Measurements from ENCODE around the gene RAB3GAP2. TPM values are rescaled to one million over a fixed set of nuclear protein-coding genes. Genes with fewer than 3 reads are reported as not detected.
A peak's percentile ranks its signal among the peaks of the same experiment; 100 is the strongest.
"Not testable (repeated sequence)": the region's sequence is repeated elsewhere in the genome, so short reads cannot be mapped to it uniquely, and the experiment has no call there.

The RAB3GAP2 gene
- total RNA-seq: 10 to 100 TPM; 27.8 to 56.7 (median 40.4) TPM

DNA sequence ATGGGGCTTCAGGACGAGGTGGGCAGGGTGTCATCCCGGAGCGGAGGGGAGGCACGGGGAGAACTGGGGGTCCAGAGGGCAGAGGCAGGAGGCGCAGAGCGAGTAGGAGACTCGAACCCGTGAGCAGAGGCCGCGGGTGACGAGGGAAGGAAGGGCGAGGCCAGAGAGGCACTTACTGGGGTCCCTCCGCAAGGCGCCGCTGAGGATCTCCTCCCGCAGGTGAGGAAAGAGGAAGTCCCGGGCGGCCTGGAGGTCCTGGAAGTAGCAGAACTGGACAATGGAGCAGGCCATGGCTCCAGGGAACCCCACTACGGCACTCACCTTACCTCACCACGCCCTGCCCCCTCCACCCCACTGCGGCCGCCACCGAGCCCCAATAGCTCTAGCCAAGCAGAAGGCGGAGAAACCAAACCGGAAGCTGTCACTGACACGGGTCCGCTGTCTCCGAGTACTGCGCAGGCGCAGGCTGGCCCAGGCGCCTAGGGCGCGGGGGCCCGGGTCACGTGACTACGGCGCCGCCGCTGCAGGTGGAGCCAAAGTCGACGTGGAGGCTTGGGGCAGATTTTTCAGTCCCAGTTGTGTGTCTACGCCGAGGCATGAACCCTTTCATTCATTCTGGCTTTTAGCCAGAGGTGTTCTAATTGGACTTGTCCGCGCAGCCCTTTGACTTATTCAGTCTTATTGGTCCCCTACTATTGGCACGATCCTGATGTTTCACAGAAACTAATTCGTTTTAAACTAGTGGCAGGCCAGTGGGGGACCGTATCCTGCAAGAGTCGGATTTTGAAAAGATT, at the start of gene RAB3GAP2:
RAB3GAP2 (minus strand) TSS at position 407 of the 794 bp plus-strand sequence; CDS start at position 291, 116 bp downstream.
- WGBS, 10 experiments: 0 to 6% (median 1%) methylated on average over 2 to 15 of the region's 49 CpGs; no CpG with 5 or more reads in 1 of the 10 experiments
- in situ Hi-C loops (cut with MboI; ENCODE audit: low pct_unique_long_range_greater_than_20kb in 2 of 9, low sequenced_read_pairs in 9 of 9, unreplicated experiment in 9 of 9): no loop called here
- ATAC-seq (replicated peaks in 6 of 8): peak; percentile 89 to 94 (median 91)
- Histone ChIP-seq H3K27ac (peak within 1 kb of the TSS; percentile 88), H3K4me3 (peak within 1 kb of the TSS; percentile 59 to 73 (median 67)), H3K4me1 (replicated peaks in 1 of 2) (peaks cover 30 to 33% of the 10 kb centered on the region in 2 donors)

- WGBS, 10 experiments: 38 to 93% (median 75%) methylated on average over 1 to 6 of the region's 6 CpGs; no CpG with 5 or more reads in 3 of the 10 experiments
- Histone ChIP-seq H3K4me1 (replicated peaks in 1 of 2) (peaks cover 0 to 4% of the 10 kb centered on the region in 2 donors), H3K4me3 (no peak overlapping the region), H3K27ac (no peak overlapping the region)
- in situ Hi-C loops (cut with MboI; ENCODE audit: low pct_unique_long_range_greater_than_20kb in 2 of 9, low sequenced_read_pairs in 9 of 9, unreplicated experiment in 9 of 9): no loop called here
- ATAC-seq (replicated peaks in 6 of 8): no peak
Measured at GRCh38 chr1:220321758-220322157, 49.5 kb upstream of the RAB3GAP2 start.

DNA sequence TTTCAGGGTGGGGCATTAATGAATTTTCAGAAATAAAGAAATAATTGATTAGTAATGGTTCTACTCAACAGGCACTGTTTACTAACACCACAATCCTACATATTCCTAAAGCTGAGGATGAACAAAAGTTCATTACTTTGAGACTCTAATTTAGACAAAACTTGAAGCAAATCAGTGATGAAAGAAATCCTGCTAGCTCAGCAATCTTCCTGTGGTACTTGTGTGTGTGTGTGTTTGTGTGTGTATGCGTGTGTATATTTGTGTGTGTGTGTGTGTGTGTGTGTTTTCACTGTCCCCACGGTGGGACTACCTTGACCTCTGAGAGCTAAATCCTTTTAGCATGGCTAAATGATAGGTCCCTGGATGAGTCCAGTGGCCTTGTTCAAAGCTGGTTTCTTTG, 48.5 kb upstream of the RAB3GAP2 start:
- Histone ChIP-seq H3K4me3 (no peak overlapping the region), H3K27ac (no peak overlapping the region), H3K4me1 (replicated peaks in 1 of 2) (peaks cover 0 to 6% of the 10 kb centered on the region in 2 donors)
- ATAC-seq (replicated peaks in 6 of 8): no peak
- 0 to 93% (median 65%) methylated on average over 1 to 2 of the region's 2 CpGs; no CpG with 5 or more reads in 2 of the 10 experiments for WGBS, 10 experiments
- in situ Hi-C loops (cut with MboI; ENCODE audit: low pct_unique_long_range_greater_than_20kb in 2 of 9, low sequenced_read_pairs in 9 of 9, unreplicated experiment in 9 of 9): no loop called here

DNA sequence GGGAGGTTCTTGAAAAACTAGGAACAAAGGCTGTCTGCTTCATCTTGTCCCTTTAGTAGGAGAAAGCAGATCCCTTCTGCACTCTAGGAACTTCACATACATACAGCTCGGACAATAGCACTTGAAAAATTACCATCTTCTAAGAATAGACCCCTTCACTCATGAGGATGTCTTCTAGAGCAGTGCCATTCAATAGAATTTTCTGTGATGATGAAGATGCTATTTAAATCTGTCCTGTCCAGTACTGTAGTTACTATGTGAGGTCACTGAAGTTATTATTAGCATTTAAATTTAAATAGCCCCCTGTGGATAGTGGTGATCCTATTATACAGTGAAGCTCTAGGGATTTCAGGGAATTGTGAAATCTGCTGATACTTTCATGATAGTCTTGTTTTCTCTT, 46.4 kb upstream of the RAB3GAP2 start:
- peaks cover 0 to 8% of the 10 kb centered on the region in 2 donors for H3K4me1 ChIP-seq (replicated peaks in 1 of 2)
- WGBS, 10 experiments: 17 to 100% (median 84%) methylated on average over 1 of the region's 1 CpG; no CpG with 5 or more reads in 6 of the 10 experiments
- no peak overlapping the region for H3K27ac ChIP-seq
- peak in 3 of 8 experiments; percentile 11 to 34 (median 19) for ATAC-seq (replicated peaks in 6 of 8)
- in situ Hi-C loops (cut with MboI; ENCODE audit: low pct_unique_long_range_greater_than_20kb in 2 of 9, low sequenced_read_pairs in 9 of 9, unreplicated experiment in 9 of 9): no loop called here
- no peak overlapping the region for H3K4me3 ChIP-seq

- 0 to 90% (median 43%) methylated on average over 1 to 4 of the region's 4 CpGs; no CpG with 5 or more reads in 2 of the 10 experiments for WGBS, 10 experiments
- Histone ChIP-seq H3K27ac (no peak overlapping the region), H3K4me3 (no peak overlapping the region), H3K4me1 (replicated peaks in 1 of 2) (peaks cover 0 to 9% of the 10 kb centered on the region in 2 donors)
- in situ Hi-C loops (cut with MboI; ENCODE audit: low pct_unique_long_range_greater_than_20kb in 2 of 9, low sequenced_read_pairs in 9 of 9, unreplicated experiment in 9 of 9): no loop called here
- ATAC-seq (replicated peaks in 6 of 8): no peak
Measured at GRCh38 chr1:220317161-220317560, 44.9 kb upstream of the RAB3GAP2 start.

DNA sequence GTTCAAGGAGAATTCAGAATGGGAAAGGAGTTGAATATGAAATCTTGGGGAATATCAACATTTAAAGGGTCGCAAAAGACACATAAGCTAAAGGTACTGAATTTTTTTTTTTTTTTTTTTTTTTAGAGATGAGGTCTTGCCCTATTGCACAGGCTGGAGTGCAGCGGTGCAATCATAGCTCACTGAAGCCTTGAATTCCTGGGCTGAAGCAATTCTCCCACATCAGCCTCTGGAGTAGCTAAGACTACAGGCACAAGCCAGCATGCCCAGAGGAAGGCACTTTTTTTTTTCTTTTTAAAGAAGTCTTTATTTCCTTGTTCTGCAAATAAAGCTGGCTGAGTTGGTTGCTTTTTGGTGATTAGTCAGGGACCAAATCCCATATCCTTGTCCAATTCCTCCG, 44.1 kb upstream of the RAB3GAP2 start:
- peak in 4 of 8 experiments; percentile 42 to 59 (median 53) for ATAC-seq (replicated peaks in 6 of 8)
- Histone ChIP-seq H3K4me3 (no peak overlapping the region), H3K27ac (no peak overlapping the region), H3K4me1 (replicated peaks in 1 of 2) (peaks cover 0 to 9% of the 10 kb centered on the region in 2 donors)
- in situ Hi-C loops (cut with MboI; ENCODE audit: low pct_unique_long_range_greater_than_20kb in 2 of 9, low sequenced_read_pairs in 9 of 9, unreplicated experiment in 9 of 9): no loop called here
- 17 to 100% (median 54%) methylated on average over 1 to 3 of the region's 3 CpGs for WGBS, 10 experiments

- Histone ChIP-seq H3K4me3 (no peak overlapping the region), H3K4me1 (replicated peaks in 1 of 2) (peaks cover 0 to 9% of the 10 kb centered on the region in 2 donors), H3K27ac (no peak overlapping the region)
- in situ Hi-C loops (cut with MboI; ENCODE audit: low pct_unique_long_range_greater_than_20kb in 2 of 9, low sequenced_read_pairs in 9 of 9, unreplicated experiment in 9 of 9): no loop called here
- 7 to 94% (median 68%) methylated on average over 2 to 4 of the region's 4 CpGs; no CpG with 5 or more reads in 3 of the 10 experiments for WGBS, 10 experiments
- no peak for ATAC-seq (replicated peaks in 6 of 8)
Measured at GRCh38 chr1:220315070-220315839, 43.0 kb upstream of the RAB3GAP2 start.

GRCh38 chr1:220313576-220313975, 41.3 kb upstream of the RAB3GAP2 start:
- no peak overlapping the region for H3K27ac ChIP-seq
- WGBS, 10 experiments: 0 to 73% (median 50%) methylated on average over 1 of the region's 1 CpG; no CpG with 5 or more reads in 1 of the 10 experiments
- in situ Hi-C loops (cut with MboI; ENCODE audit: low pct_unique_long_range_greater_than_20kb in 2 of 9, low sequenced_read_pairs in 9 of 9, unreplicated experiment in 9 of 9): no loop called here
- ATAC-seq (replicated peaks in 6 of 8): peak in 5 of 8 experiments; percentile 49 to 61 (median 55)
- H3K4me1 ChIP-seq (replicated peaks in 1 of 2): peaks cover 0 to 9% of the 10 kb centered on the region in 2 donors
- H3K4me3 ChIP-seq: no peak overlapping the region

DNA sequence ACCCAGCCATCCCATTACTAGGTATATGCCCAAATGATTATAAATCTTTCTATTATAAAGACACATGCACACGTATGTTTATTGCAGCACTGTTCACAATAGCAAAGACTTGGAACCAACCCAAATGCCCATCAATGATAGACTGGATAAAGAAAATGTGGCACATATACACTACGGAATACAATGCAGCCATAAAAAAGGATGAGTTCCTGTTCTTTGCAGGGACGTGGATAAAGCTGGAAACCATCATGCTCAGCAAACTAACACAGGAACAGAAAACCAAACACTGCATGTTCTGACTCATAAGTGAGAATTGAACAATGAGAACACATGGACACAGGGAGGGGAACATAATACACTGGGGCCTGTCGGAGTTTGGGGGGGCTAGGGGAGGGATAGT, 37.9 kb upstream of the RAB3GAP2 start:
- H3K27ac ChIP-seq; in situ Hi-C loops (cut with MboI; ENCODE audit: low pct_unique_long_range_greater_than_20kb in 2 of 9, low sequenced_read_pairs in 9 of 9, unreplicated experiment in 9 of 9); H3K4me1 ChIP-seq (replicated peaks in 1 of 2); H3K4me3 ChIP-seq; ATAC-seq (replicated peaks in 6 of 8): not testable (repeated sequence)
- WGBS, 10 experiments: 0 to 100% (median 73%) methylated on average over 1 to 4 of the region's 4 CpGs; no CpG with 5 or more reads in 3 of the 10 experiments

DNA sequence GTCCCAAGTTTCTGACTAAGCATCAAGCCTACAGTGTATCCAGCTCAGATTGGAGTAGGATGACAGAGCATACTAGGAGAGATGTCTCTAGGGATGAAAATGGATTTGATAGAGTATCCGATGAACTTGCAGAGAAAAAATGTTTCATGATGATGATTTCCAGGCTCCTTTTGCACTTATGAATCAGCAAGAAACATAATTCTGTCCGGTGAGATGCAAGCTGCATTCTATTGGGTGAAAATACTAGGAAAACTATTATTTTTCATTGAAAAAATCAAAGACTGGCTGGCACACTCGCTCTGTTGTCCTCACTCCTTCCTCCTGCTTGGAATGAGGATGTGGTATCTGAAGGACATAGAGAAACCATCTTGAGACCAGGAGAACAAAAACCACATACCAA, 35.4 kb upstream of the RAB3GAP2 start:
- no peak overlapping the region for H3K4me3 ChIP-seq
- 0 to 100% (median 82%) methylated on average over 2 to 3 of the region's 3 CpGs; no CpG with 5 or more reads in 1 of the 10 experiments for WGBS, 10 experiments
- H3K4me1 ChIP-seq (replicated peaks in 1 of 2): no peaks in the 10 kb centered on the region
- no peak for ATAC-seq (replicated peaks in 6 of 8)
- H3K27ac ChIP-seq: no peak overlapping the region
- in situ Hi-C loops (cut with MboI; ENCODE audit: low pct_unique_long_range_greater_than_20kb in 2 of 9, low sequenced_read_pairs in 9 of 9, unreplicated experiment in 9 of 9): no loop called here

- no peak overlapping the region for H3K27ac ChIP-seq
- in situ Hi-C loops (cut with MboI; ENCODE audit: low pct_unique_long_range_greater_than_20kb in 2 of 9, low sequenced_read_pairs in 9 of 9, unreplicated experiment in 9 of 9): no loop called here
- ATAC-seq (replicated peaks in 6 of 8): no peak
- peaks cover 0 to 7% of the 10 kb centered on the region in 2 donors for H3K4me1 ChIP-seq (replicated peaks in 1 of 2)
- no peak overlapping the region for H3K4me3 ChIP-seq
- WGBS, 10 experiments: 59 to 100% (median 91%) methylated on average over 1 of the region's 1 CpG
Measured at GRCh38 chr1:220306339-220306738, 34.1 kb upstream of the RAB3GAP2 start.

DNA sequence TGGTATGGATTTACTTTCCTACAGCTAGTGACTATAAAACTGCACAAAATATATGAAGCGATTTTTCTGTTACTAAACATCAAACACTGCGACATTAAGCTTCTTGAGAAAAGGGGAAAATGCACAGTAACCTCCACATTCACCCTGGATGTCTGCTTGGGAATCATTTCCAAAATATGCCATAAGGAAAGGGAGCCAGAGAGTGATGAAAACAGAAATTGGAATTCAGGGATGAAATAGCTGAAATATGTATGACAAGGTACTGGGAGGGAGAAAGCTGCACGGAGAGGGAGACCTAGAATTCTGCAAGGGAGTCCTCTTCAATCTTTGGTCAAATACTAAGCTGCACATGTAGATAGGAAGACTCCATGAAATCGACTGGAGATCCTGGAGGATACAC, 31.6 kb upstream of the RAB3GAP2 start:
- WGBS, 10 experiments: 35 to 92% (median 72%) methylated on average over 1 to 4 of the region's 4 CpGs
- Histone ChIP-seq H3K27ac (no peak overlapping the region), H3K4me1 (replicated peaks in 1 of 2) (peaks cover 20 to 25% of the 10 kb centered on the region in 2 donors), H3K4me3 (no peak overlapping the region)
- no peak for ATAC-seq (replicated peaks in 6 of 8)
- in situ Hi-C loops (cut with MboI; ENCODE audit: low pct_unique_long_range_greater_than_20kb in 2 of 9, low sequenced_read_pairs in 9 of 9, unreplicated experiment in 9 of 9): no loop called here

DNA sequence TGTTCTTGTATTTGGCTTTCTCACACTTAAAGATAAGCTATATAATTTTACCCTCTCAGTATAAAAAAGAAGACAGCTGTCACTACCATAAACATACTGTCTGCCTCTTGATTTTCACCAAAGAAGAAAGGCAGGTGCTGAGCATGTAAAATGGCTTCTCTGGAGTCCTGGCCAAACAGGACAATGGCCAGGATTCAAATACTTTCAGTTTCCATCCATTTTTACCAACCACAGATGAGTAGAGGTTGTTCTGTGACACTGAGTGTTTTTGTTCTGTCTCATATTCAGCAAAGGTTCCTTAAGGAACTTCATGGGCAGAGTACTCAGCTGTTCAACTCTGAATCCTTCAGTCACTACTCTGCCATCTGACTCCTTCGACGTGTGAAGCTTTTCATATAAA, 29.4 kb upstream of the RAB3GAP2 start:
- Histone ChIP-seq H3K4me3 (peak overlapping the region in 3 of 5 donors; percentile 28 to 39 (median 34)), H3K4me1 (replicated peaks in 1 of 2) (peaks cover 31 to 34% of the 10 kb centered on the region in 2 donors), H3K27ac (no peak overlapping the region)
- ATAC-seq (replicated peaks in 6 of 8): no peak
- 0 to 60% (median 40%) methylated on average over 1 to 2 of the region's 2 CpGs; no CpG with 5 or more reads in 3 of the 10 experiments for WGBS, 10 experiments
- in situ Hi-C loops (cut with MboI; ENCODE audit: low pct_unique_long_range_greater_than_20kb in 2 of 9, low sequenced_read_pairs in 9 of 9, unreplicated experiment in 9 of 9): no loop called here

Data from motor neuron (in vitro differentiated cells).